NCI-H1417 (cell line): ENCODE results near the gene MSMB.
"Not testable (repeated sequence)": the region's sequence is repeated elsewhere in the genome, so short reads cannot be mapped to it uniquely, and the experiment has no call there.

Experiments
- DNase-seq, 3 experiments: peaks; one replicate each; lab custom pipeline; 2025; lab: John Stamatoyannopoulos, UW

MSMB gene

GRCh38 chr10:46006219-46006618 lies 39.9 kb downstream of the MSMB start:
- no peak for DNase-seq

GRCh38 chr10:46005383-46005782 lies 40.7 kb downstream of the MSMB start:
- no peak for DNase-seq

- DNase-seq, result no peak
Measured at GRCh38 chr10:46004963-46005362, 41.1 kb downstream of the MSMB start.

- DNase-seq, result peak in 1 of 3 experiments; percentile 1
Measured at GRCh38 chr10:46002916-46003693, 43.0 kb downstream of the MSMB start.

GRCh38 chr10:46002189-46002687 lies 43.8 kb downstream of the MSMB start:
- DNase-seq, result not testable (repeated sequence)

DNA sequence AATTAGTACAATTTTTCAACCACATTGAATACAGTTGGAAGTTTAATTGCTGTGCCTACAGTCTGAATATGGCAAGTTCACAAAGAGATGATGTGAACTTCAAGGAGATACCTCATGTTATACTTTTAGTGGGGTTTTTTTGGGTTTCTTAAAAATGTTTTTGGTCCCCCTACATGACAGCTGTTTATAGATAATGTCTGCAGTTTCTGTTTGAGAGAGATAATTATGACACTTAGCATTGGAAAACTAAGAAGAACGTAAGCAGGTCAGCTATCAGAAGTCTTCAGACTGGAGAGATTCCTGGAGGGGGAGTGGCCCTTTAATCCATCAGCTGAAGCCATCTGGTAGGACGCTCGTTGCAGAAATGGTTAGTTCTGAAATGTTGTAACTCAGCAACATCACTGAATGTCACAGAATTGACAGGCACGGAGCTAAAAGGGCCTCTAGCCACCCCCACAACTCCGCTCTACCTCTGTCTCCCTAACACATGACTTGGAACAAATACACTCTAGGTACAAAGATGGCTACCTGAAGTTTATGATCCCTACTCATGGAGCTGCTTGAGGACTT lies 44.8 kb downstream of the MSMB start:
- DNase-seq, result no peak

GRCh38 chr10:46000538-46000937 lies 45.5 kb downstream of the MSMB start:
- no peak for DNase-seq

GRCh38 chr10:45999955-46000354 lies 46.1 kb downstream of the MSMB start:
- not testable (repeated sequence) for DNase-seq

DNA sequence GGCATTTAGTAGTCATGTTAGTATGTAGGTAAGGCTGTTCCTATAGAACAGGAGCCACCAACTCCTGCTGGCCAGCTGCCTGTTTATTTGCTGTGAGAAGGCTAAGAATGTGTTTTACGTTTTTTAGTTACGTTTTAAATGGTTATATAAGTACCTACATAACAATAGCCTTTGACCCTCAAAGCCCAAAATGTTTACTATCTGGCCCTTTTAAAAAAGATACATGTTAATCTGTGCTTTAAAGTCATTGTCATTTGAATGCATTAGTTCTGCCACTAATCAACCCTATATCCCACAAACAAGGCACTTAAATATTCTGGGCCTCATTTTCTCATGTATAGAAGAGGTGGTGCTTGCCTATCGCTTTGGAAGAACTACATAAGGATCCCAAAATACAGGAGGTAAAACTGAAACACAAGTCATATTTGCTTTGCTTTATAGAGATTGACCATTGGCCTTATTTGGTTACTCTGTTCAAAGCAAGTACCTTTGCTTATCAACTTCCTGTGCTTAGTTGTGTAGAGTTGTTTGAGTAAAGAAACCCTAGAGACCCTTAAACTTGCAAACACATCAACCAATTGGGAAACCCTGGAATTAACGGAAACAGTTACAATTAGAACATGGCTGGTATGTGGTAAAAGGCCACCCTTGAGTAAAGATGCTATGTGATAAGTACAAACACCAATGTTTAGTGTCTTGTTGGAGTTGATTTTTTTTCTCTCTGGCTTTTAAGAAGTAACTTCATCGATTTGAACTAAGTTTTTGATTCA lies 47.9 kb downstream of the MSMB start:
- no peak for DNase-seq

DNA sequence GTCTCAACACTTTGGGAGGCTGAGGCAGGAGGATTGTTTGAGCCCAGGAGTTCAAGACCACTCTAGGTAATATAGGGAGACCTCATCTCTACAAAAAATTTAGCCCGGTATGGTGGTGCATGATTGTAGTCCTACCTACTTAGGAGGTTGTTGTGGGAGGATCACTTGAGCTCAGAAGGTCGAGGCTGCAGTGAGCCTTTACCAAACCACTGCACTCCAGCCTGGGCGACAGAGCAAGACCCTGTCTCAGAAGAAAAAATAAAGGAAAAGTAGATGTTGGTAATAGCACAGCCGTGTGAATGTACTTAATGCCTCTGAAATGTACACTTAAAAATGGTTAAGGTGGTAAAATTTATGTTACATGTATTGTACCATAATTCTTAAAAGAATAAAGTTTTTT lies 48.5 kb downstream of the MSMB start:
- no peak for DNase-seq

DNA sequence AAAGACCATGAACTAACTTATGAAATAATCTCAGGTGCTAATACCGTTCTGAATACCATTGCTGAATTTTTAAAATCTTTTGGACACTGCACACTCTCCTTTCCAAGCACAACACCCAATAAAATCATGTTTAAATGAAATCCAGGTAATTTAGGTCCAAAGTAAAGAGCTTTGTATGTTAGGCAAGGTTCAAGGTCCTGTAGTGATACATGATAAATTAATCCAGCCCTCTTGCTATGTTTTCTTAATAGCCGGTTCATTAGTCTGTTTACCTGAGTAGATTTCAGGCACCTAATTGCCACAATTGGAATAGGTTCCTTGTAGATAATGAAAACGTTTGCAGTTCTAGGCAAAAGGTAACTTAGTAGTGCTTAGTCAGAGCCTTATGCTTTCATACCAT lies 60.5 kb downstream of the MSMB start:
- DNase-seq, result not testable (repeated sequence)

- not testable (repeated sequence) for DNase-seq
Measured at GRCh38 chr10:45984473-45984872, 61.6 kb downstream of the MSMB start.

DNA sequence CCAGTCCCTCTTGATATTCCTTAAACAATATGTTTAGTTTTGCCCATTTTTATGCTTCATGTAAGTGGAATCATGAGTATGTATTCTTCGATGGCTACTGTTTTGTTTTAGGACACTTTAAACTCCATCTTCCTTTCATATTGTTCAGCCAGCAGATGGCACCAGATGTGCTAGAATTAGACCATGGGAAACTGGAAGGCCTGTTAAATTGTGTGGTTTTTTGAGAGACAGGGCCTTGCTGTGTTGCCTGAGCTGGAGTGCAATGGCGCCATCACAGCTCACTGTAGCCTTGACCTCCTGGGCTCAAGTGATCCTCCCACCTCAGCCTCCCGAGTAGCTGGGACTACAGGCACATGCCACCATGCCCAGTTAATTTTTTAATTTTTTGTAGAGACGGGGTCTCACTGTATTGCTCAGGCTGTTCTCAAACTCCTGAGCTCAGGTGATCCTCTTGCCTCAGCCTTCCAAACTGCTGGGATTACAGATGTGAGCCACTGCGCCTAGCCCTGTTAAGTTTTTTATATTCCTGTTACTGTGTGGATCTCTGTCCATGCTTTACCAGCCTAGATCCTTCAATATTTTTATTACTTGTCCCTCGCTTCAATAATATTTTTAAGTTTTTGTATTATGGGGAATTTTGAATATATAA lies 62.4 kb downstream of the MSMB start:
- peak in 1 of 3 experiments; percentile 23 for DNase-seq
